Type B pancreatic cell (in vitro differentiated cells): ENCODE data around the gene TUBB4B. TPM values are rescaled to one million over a fixed set of nuclear protein-coding genes. Genes with fewer than 3 reads are reported as not detected.
"Not testable (repeated sequence)": the region's sequence is repeated elsewhere in the genome, so short reads cannot be mapped to it uniquely, and the experiment has no call there.

Experiments used
- DNase-seq: peaks from one replicate; pipeline ENCODE4 v3.0.0; 2021; ENCODE audit warnings: mixed read lengths; ENCODE audit not compliant: unreplicated experiment; ENCODE audit errors: extremely low spot score
- H3K27ac Mint-ChIP-seq: 2 replicates; pipeline ENCODE4 v1.8.0; 2021; ENCODE audit warnings: mild to moderate bottlenecking, mixed read lengths
- H3K27me3 Mint-ChIP-seq: 2 replicates; pipeline ENCODE4 v1.8.0; 2021; ENCODE audit warnings: mixed read lengths
- H3K36me3 Mint-ChIP-seq: 2 replicates; pipeline ENCODE4 v1.8.0; 2021; ENCODE audit warnings: mixed read lengths
- H3K4me1 Mint-ChIP-seq: one replicate; pipeline ENCODE4 v1.8.0; 2021; ENCODE audit warnings: mixed read lengths; ENCODE audit not compliant: unreplicated experiment
- H3K4me3 Mint-ChIP-seq: 2 replicates; pipeline ENCODE4 v1.8.0; 2021; ENCODE audit warnings: mild to moderate bottlenecking, mixed read lengths
- H3K9me3 Mint-ChIP-seq: 2 replicates; pipeline ENCODE4 v1.8.0; 2021; ENCODE audit warnings: mixed read lengths
- total RNA-seq: library from RNA; stranded (reverse); gene quantifications from 2 replicates; pipeline ENCODE4 v1.2.1, GENCODE V29; 2021; ENCODE audit warnings: low replicate concordance
- TF ChIP-seq, protein P1 (sequence below): fragments of 200-600 bp; sonication (generic); conservative IDR thresholded peaks from 2 replicates; pipeline ENCODE4 v1.5.0; 2021; ENCODE audit warnings: antibody characterized with exemption, mild to moderate bottlenecking

The TUBB4B gene
- total RNA-seq, 1 donor from 2014 or later: 326 TPM

GRCh38 chr9:137241490-137242268, 592 bp downstream of the TUBB4B start:
- TF ChIP-seq, protein P1, sequence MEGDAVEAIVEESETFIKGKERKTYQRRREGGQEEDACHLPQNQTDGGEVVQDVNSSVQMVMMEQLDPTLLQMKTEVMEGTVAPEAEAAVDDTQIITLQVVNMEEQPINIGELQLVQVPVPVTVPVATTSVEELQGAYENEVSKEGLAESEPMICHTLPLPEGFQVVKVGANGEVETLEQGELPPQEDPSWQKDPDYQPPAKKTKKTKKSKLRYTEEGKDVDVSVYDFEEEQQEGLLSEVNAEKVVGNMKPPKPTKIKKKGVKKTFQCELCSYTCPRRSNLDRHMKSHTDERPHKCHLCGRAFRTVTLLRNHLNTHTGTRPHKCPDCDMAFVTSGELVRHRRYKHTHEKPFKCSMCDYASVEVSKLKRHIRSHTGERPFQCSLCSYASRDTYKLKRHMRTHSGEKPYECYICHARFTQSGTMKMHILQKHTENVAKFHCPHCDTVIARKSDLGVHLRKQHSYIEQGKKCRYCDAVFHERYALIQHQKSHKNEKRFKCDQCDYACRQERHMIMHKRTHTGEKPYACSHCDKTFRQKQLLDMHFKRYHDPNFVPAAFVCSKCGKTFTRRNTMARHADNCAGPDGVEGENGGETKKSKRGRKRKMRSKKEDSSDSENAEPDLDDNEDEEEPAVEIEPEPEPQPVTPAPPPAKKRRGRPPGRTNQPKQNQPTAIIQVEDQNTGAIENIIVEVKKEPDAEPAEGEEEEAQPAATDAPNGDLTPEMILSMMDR: no peak
- peak overlapping the region; percentile 99 for H3K27ac Mint-ChIP-seq
- DNase-seq: no peak
- H3K4me3 Mint-ChIP-seq: peak overlapping the region; percentile 89
- peaks cover 26% of the 10 kb centered on the region for H3K4me1 Mint-ChIP-seq
- peaks cover 17% of the 10 kb centered on the region for H3K36me3 Mint-ChIP-seq
- no peaks in the 10 kb centered on the region for H3K9me3 Mint-ChIP-seq
- H3K27me3 Mint-ChIP-seq: peaks cover 4% of the 10 kb centered on the region

DNA sequence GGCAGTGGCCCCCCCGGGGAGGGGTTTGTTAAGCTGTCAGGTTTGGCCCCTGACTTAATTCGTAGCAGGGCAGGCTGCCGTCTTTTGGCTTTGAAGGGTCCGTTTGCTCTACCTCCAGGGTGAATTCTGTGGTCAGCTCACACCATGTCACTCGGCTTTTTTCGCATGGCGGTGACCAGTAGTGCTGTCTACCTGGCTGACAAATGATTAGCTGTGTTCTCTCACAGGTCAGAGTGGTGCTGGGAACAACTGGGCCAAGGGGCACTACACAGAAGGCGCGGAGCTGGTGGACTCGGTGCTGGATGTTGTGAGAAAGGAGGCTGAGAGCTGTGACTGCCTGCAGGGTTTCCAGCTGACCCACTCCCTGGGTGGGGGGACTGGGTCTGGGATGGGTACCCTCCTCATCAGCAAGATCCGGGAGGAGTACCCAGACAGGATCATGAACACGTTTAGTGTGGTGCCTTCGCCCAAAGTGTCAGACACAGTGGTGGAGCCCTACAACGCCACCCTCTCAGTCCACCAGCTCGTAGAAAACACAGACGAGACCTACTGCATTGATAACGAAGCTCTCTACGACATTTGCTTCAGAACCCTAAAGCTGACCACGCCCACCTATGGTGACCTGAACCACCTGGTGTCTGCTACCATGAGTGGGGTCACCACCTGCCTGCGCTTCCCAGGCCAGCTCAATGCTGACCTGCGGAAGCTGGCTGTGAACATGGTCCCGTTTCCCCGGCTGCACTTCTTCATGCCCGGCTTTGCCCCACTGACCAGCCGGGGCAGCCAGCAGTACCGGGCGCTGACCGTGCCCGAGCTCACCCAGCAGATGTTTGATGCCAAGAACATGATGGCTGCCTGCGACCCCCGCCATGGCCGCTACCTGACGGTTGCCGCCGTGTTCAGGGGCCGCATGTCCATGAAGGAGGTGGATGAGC, 1.4 kb downstream of the TUBB4B start:
- DNase-seq: no peak
- Mint-ChIP-seq H3K27ac (peak overlapping the region; percentile 86), H3K4me3 (peak overlapping the region; percentile 89), H3K36me3 (peaks cover 17% of the 10 kb centered on the region), H3K4me1 (peaks cover 29% of the 10 kb centered on the region), H3K27me3 (peaks cover 4% of the 10 kb centered on the region), H3K9me3 (no peaks in the 10 kb centered on the region)
- TF ChIP-seq, protein P1: no peak

DNA sequence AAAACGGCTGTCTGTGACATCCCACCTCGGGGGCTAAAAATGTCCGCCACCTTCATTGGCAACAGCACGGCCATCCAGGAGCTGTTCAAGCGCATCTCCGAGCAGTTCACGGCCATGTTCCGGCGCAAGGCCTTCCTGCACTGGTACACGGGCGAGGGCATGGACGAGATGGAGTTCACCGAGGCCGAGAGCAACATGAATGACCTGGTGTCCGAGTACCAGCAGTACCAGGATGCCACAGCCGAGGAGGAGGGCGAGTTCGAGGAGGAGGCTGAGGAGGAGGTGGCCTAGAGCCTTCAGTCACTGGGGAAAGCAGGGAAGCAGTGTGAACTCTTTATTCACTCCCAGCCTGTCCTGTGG, 2.2 kb downstream of the TUBB4B start:
- DNase-seq, H3K27me3 Mint-ChIP-seq, H3K27ac Mint-ChIP-seq, H3K9me3 Mint-ChIP-seq: not testable (repeated sequence)
- H3K4me3 Mint-ChIP-seq: peak overlapping the region; percentile 89
- H3K36me3 Mint-ChIP-seq: peaks cover 17% of the 10 kb centered on the region
- peaks cover 31% of the 10 kb centered on the region for H3K4me1 Mint-ChIP-seq

DNA sequence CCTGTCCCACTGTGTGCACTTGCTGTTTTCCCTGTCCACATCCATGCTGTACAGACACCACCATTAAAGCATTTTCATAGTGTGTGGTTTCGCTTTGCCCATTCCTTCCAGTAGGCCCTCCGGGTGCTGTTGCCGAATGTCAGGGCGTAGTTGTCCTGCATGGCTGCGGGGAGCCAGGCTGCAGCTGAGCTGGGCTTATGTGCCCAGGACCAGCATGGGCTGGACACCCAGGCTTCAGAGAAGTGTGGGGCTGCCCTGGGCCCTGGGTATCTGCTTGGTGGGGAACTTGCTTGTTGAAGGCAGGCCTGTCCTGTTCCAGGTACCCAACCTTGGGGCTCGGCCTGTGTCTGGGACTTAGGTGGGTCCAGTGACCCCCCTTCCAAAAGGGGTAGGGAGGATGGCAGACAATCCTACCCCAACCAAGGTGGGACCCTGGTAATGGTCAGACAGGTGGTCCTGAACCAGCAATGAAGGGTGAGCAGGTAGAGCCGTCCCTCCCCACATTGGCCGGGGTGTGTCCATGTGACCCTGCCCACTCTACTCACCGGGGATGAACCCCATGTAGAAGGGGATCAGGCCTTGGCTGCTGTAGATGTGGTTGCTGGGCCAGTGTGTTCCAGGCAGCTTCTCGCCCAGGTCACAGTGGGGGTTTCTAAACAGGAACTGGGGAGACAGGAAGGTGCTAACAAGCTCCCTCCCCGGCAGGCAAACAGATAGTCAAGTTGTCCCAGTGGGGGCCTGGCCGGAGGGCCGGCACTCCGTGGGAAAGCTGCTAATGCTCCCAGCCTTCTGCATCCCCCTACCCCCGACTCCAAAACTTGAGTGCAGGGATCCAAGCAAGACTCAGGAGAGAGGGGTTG, 2.8 kb downstream of the TUBB4B start:
- Mint-ChIP-seq H3K9me3 (no peaks in the 10 kb centered on the region), H3K4me1 (peaks cover 30% of the 10 kb centered on the region), H3K27ac (peak overlapping the region; percentile 51), H3K4me3 (peak overlapping the region; percentile 89), H3K36me3 (peaks cover 17% of the 10 kb centered on the region), H3K27me3 (peaks cover 4% of the 10 kb centered on the region)
- TF ChIP-seq, protein P1: no peak
- no peak for DNase-seq

GRCh38 chr9:137244486-137245449, 3.7 kb downstream of the TUBB4B start:
- Mint-ChIP-seq H3K4me1 (peaks cover 26% of the 10 kb centered on the region), H3K27ac (peak overlapping the region; percentile 51), H3K9me3 (no peaks in the 10 kb centered on the region), H3K27me3 (peaks cover 4% of the 10 kb centered on the region), H3K36me3 (peaks cover 17% of the 10 kb centered on the region), H3K4me3 (peak overlapping the region; percentile 34)
- TF ChIP-seq, protein P1: no peak
- no peak for DNase-seq
